Thoracic aorta (tissue), 2 donors: Measurements from ENCODE around the gene C21orf58. TPM values are rescaled to one million over a fixed set of nuclear protein-coding genes. Genes with fewer than 3 reads are reported as not detected.

Experiments
- ATAC-seq: fragments of 150-250 bp; one replicate; pipeline ENCODE4 v1.8.0; 2017; ENCODE audit warnings: low read depth; ENCODE audit not compliant: insufficient number of reproducible peaks, low FRiP score
- DNase-seq: peaks from one replicate; pipeline ENCODE4 v3.0.0-alpha.2; 2020; ENCODE audit warnings: low spot score
- H3K27ac ChIP-seq, 2 donors: fragments of 200-600 bp; sonication (generic); 1 replicate in 1 of 2; 2 replicates in 1 of 2; pipeline ENCODE4 v1.5.1; 2016; ENCODE audit warnings: mild to moderate bottlenecking in 2 of 2, moderate library complexity in 2 of 2
- H3K27me3 ChIP-seq: fragments of 200-600 bp; sonication (generic); replicated peaks from 2 replicates; pipeline ENCODE4 v1.6.0; 2016; ENCODE audit warnings: mild to moderate bottlenecking; ENCODE audit not compliant: insufficient read depth
- H3K36me3 ChIP-seq: fragments of 200-600 bp; sonication (generic); one replicate; pipeline ENCODE4 v1.5.1; 2016
- H3K4me1 ChIP-seq, 2 donors: fragments of 200-600 bp; sonication (generic); 1 replicate in 1 of 2; 2 replicates in 1 of 2; pipeline versions ENCODE4 v1.5.1 to v1.6.0; 2016; ENCODE audit warnings: low read depth in 2 of 2, mild to moderate bottlenecking in 1 of 2; ENCODE audit not compliant: control insufficient read depth in 1 of 2
- H3K4me3 ChIP-seq: fragments of 200-600 bp; sonication (generic); 2 replicates; pipeline ENCODE4 v1.5.1; 2016; ENCODE audit warnings: mild to moderate bottlenecking
- H3K9me3 ChIP-seq: fragments of 200-600 bp; sonication (generic); 2 replicates; pipeline ENCODE4 v1.5.1; 2016
- total RNA-seq, 2 donors: library from RNA; depleted of rRNA; stranded (reverse); fragments of >200 nt; gene quantifications; one replicate each; pipeline versions ENCODE4 v1.1.0 to v1.2.3, GENCODE V29; 2016
- TF ChIP-seq, protein P1 (sequence below): fragments of 200-600 bp; sonication (generic); IDR thresholded peaks from one replicate; pipeline ENCODE4 v1.5.1; 2019; ENCODE audit warnings: antibody characterized with exemption

Gene C21orf58
- total RNA-seq, 2 donors from 2014 or later = 0.81 to 3.2 TPM

DNA sequence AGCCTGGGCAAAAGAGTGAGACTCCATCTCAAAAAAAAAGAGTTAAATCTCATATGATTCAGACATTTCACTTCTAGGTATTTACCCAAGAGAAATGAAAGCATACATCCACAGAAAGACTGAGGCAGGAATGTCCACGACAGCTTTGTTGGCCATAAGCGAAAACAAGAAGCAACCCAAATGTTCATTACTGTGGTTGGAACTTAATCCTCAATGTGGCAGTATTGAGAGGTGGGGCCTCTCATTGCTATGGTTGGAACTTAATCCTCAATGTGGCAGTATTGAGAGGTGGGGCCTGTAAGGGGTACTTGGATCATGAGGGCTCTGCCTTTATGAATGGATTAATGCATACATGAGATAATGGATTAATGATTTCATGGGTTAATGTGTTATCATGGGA is 15.2 kb downstream of the C21orf58 start:
- no peaks in the 10 kb centered on the region for H3K27me3 ChIP-seq
- H3K36me3 ChIP-seq = no peaks in the 10 kb centered on the region
- DNase-seq (no peak), ATAC-seq (no peak)
- no peak overlapping the region for H3K4me3 ChIP-seq
- no peaks in the 10 kb centered on the region for H3K4me1 ChIP-seq
- TF ChIP-seq, protein P1, sequence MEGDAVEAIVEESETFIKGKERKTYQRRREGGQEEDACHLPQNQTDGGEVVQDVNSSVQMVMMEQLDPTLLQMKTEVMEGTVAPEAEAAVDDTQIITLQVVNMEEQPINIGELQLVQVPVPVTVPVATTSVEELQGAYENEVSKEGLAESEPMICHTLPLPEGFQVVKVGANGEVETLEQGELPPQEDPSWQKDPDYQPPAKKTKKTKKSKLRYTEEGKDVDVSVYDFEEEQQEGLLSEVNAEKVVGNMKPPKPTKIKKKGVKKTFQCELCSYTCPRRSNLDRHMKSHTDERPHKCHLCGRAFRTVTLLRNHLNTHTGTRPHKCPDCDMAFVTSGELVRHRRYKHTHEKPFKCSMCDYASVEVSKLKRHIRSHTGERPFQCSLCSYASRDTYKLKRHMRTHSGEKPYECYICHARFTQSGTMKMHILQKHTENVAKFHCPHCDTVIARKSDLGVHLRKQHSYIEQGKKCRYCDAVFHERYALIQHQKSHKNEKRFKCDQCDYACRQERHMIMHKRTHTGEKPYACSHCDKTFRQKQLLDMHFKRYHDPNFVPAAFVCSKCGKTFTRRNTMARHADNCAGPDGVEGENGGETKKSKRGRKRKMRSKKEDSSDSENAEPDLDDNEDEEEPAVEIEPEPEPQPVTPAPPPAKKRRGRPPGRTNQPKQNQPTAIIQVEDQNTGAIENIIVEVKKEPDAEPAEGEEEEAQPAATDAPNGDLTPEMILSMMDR = no peak
- no peaks in the 10 kb centered on the region for H3K9me3 ChIP-seq
- H3K27ac ChIP-seq = no peak overlapping the region

DNA sequence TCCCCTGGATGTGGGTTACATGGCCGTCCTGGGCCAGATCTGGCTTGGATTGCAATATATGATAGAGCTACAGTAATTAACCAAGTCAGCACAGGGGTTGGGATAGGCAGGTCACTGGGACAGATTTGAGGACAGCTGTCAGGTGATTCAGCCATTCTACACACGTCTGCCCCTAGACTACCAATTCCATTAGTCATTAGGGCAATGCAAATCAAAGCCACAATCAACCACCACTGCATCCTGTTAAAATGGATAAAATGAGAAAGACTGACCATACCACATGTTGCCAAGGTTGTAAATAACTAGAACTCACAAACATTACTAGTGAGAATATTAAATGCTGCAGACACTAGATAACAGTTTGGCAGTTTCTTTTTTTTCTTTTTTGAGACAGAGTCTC is 16.0 kb downstream of the C21orf58 start:
- TF ChIP-seq, protein P1 = no peak
- DNase-seq (no peak), ATAC-seq (no peak)
- H3K27ac ChIP-seq = no peak overlapping the region
- H3K9me3 ChIP-seq = no peaks in the 10 kb centered on the region
- H3K27me3 ChIP-seq = no peaks in the 10 kb centered on the region
- H3K4me3 ChIP-seq = no peak overlapping the region
- no peaks in the 10 kb centered on the region for H3K36me3 ChIP-seq
- H3K4me1 ChIP-seq = no peaks in the 10 kb centered on the region

DNA sequence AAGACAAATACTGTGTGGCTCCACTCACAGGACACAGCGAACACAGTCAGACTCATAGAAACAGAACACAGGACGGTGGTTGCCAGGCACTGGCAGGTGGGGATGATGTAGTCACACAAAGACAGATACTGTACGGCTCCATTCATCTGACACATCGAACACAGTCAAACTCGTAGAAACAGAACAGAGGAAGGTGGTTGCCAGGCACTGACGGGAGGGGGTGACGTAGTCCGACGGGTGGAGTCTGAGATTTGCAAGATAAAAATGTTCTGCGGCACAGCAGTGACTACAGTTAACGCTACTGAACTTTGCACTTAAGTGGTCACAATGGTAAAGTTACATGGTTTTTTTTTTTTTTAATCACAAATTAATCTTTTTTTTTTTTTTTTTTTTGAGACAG is 18.7 kb downstream of the C21orf58 start:
- TF ChIP-seq, protein P1 = no peak
- ATAC-seq = no peak
- no peak overlapping the region for H3K4me3 ChIP-seq

DNA sequence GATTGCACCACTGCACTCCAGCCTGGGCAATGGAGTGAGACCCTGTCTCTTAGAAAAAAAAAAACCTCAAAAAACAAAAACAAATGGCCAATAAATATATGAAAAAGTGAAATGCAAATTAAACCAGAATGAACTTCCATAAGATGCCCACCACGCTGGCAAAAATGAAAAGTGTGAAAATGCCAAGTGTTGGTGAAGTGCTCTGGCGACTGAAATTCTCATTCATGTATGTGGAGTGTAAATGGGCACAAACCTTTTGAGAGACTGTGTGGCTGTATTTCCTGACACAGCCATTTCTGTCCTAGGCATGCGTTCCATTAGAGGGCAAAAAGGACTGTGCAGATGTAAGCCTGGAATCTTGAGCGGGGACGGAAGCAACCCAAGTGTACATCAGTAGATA is 19.2 kb downstream of the C21orf58 start:
- ATAC-seq (no peak), DNase-seq (no peak)
- Histone ChIP-seq H3K4me3 (no peak overlapping the region), H3K9me3 (no peaks in the 10 kb centered on the region), H3K27me3 (no peaks in the 10 kb centered on the region), H3K27ac (no peak overlapping the region), H3K36me3 (no peaks in the 10 kb centered on the region), H3K4me1 (no peaks in the 10 kb centered on the region)
- TF ChIP-seq, protein P1 = no peak

More for the DNA sequence above, 18.7 kb downstream of the C21orf58 start:
- no peaks in the 10 kb centered on the region for H3K9me3 ChIP-seq
- no peak overlapping the region for H3K27ac ChIP-seq
- H3K27me3 ChIP-seq = no peaks in the 10 kb centered on the region
- no peaks in the 10 kb centered on the region for H3K4me1 ChIP-seq
- no peaks in the 10 kb centered on the region for H3K36me3 ChIP-seq
- DNase-seq = no peak

DNA sequence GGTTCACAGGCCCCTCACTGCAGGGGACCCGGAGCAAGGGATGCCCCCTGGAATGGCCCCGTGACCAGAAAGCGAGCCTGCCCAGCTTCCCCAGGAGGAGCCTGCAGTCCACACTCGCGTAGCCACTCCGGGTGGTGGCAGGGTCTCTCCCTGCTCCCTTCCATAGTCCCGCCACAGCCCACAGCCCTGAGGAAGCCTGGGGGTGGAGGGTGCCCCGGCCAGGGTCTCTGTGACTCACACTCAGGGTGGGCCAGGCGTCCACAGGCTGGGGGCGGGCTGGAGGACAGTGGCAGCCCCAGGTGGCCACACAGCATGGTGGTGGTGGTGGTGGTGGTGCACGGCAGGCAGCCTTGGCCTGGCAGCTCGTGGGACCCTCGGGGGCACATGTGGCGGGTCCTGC is 21.9 kb downstream of the C21orf58 start:
- DNase-seq (no peak), ATAC-seq (no peak)
- Histone ChIP-seq H3K4me1 (peaks cover 5 to 10% of the 10 kb centered on the region in 2 donors), H3K36me3 (no peaks in the 10 kb centered on the region), H3K9me3 (no peaks in the 10 kb centered on the region), H3K27ac (no peak overlapping the region), H3K4me3 (no peak overlapping the region), H3K27me3 (no peaks in the 10 kb centered on the region)
- TF ChIP-seq, protein P1 = no peak
